ENCODE data around the gene NEURL2.
"Not testable (repeated sequence)": the region's sequence is repeated elsewhere in the genome, so short reads cannot be mapped to it uniquely, and the experiment has no call there.

NEURL2 gene

GRCh38 chr20:45897692-45898091 is 6.7 kb upstream of the NEURL2 start:
- DNase-seq, result no peak

GRCh38 chr20:45897289-45897688 is 6.3 kb upstream of the NEURL2 start:
- DNase-seq, result no peak

GRCh38 chr20:45896641-45897161 is 5.7 kb upstream of the NEURL2 start:
- DNase-seq, result no peak

GRCh38 chr20:45894797-45895196 is 3.8 kb upstream of the NEURL2 start:
- no peak for DNase-seq

GRCh38 chr20:45893831-45894230 is 2.8 kb upstream of the NEURL2 start:
- no peak for DNase-seq

DNA sequence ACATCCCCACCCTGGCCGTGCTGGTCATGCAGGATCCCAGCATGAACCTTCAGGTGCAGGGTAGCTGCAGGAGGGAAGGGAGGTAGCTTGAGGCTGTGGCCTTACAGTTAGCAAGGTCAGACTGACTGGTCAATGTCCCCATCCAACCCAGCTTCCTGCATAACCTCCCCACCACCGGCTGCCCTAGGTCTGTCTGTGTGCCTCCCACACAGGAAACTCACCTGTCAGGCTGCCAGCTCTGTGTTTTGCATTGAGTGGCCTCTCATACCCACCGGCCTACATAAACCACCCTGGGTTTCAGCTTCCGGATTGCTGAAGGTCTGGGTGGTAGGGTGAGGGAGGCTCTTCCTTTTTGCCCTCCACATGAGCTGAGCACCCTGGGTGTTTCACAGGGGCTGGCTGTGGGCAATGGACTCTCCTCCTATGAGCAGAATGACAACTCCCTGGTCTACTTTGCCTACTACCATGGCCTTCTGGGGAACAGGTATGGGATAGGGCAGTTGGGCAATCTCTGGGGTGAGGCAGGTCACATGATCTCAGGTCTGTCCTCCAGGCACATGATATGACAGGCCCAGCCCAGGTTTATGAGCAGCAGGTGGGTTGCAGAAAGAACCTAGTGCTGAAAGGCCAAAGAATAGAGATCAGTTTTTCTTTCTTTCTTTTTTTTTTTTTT is 2.0 kb upstream of the NEURL2 start:
- no peak for DNase-seq

DNA sequence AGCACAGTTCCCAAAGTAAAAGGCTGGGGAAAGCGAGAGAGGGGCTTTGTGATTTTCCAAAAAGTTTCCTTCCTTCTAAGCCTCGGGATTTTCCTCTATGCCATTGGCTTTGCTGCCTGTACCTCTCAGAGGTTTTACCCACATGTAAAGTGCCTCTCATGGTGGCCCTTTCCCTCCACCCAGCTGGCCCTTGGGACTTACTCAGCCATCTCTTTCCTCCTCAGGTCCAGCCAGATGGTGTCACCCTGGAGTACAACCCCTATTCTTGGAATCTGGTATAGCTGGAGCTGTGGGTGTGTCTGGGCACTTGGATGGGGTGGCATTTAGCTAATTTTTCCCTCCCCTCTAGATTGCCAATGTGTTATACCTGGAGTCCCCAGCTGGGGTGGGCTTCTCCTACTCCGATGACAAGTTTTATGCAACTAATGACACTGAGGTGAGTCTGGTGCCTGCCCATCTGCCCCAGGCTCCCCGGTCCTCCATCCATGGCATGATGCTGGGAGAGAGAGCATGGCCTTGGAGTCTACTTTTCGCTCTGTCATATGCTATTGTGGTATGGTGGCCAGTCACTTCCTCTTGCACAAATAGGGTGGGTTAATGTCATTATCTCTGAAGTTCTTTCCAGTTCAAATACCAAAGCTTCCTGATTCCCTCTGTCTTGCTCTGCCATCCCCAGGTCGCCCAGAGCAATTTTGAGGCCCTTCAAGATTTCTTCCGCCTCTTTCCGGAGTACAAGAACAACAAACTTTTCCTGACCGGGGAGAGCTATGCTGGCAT is 1.2 kb upstream of the NEURL2 start:
- DNase-seq, result peak; percentile 48

DNA sequence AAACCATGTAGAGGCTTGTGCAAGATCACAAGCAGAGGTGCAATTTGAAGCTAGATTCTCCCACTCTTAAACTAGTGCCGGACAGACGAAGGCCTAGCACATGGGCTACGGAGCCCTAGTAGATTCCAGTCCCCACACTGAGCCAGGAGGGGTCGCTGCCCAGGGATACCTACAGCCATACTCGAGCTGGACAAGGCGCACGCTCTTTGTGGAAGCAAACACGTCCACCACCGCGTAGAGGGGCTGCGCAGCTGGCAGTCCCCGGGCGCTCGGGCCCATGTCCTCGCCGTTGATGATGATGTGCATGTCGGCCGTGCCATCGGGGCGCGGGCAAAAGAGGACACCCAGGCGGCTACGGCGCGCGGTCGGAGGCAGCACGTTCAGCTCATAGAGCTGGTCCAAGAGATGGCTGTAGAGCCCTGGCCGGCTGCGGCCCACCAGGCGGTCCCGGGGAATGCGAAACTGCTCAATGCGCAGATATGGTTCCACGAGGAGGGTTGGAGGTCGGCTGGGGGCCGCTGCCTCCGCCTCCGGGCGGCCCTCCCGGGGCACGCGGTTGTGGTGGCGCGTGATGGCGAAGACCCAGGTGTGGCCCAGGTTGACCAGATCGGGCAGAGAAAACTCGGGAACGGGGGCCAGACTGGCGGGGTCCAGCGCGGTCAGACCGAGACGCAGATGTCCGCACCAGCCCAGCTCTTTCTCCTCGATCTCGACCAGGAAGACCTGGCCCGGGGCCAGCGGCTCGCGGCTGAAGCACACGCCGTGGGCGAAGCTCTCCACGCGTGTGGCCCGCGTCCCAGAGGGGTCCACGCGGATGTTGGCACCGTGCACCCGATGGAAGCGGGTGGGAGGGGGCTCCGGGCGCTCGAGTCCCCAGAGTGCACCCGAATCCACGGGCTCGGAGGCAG is 677 bp downstream of the NEURL2 start:
- DNase-seq, result no peak

- DNase-seq, result no peak
These were observed 2.3 kb downstream of the NEURL2 start for GRCh38 chr20:45888681-45889080.

DNA sequence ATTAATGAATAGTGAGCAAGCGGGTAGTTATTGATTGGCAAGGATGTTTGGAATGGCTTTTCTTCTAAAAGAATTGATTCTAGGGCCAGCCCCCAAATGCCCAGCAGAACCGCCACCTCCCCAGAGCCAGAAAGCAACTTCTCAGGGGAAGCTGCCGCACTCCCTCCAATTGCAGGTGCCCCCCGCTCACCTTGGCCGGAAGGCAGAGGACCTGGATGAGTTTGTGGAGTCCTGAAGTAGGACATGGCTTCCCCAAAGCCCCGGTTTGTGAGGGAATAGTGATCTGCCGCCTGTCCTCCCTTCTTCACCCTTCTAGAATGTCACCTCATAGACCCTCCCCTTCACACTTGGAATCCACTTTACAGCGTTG is 3.7 kb downstream of the NEURL2 start, which contains the start of gene SPATA25:
SPATA25 (minus strand) TSS at position 277 of the 370 bp plus-strand sequence; CDS start at position 245, 32 bp downstream.
- DNase-seq, result no peak

DNA sequence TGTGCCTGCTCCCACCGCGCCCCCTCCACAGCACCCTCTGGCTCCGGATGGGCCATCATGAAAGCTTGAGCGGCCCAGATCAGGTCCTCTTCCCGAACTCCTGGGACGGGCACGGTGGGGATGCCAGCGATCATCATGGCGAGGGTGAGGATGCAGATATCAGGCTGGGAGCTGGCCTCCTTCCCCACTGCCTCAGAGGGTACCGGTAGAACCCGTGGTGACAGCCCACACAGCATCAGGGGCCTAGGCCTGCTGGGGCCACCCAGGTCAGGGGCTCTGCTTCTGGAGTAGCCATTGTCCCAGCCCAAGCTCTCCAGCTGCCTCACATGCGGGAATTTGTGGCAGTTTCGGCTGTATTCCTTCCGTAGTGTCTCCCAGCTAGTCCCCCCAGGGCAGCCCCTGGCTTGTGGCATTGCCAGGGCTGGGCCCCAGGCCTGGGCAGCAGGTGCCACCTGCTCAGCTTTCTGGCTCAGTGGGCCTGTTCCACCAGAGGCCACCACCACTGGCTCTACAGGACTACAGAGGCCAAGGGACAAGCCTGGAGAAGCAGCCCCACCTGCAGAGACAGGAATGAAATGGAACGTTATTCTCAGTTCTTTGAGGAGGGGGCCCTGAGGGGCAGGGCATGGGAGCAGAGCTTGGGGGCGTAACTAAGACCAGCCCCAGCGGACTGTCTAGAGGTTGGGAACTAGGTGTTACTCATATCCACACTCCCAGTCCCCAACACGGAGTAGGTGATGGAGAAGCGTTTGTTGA is 4.2 kb downstream of the NEURL2 start:
- no peak for DNase-seq

DNA sequence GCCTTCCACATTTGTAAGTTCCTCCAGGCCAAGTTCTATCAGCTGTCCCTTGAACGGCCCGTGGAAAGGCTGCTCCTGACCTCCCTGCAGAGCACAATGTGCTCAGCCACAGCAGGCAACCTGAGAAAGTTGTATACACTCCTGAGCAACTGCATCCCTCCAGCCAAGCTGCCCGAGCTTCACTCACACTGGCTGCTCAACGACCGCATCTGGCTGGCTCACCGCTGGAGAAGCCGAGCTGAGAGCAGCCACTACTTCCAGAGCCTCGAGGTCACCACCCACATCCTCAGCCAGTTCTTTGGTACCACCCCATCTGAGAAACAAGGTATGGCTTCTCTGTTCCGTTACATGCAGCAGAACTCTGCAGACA is 7.9 kb downstream of the NEURL2 start:
- no peak for DNase-seq

DNA sequence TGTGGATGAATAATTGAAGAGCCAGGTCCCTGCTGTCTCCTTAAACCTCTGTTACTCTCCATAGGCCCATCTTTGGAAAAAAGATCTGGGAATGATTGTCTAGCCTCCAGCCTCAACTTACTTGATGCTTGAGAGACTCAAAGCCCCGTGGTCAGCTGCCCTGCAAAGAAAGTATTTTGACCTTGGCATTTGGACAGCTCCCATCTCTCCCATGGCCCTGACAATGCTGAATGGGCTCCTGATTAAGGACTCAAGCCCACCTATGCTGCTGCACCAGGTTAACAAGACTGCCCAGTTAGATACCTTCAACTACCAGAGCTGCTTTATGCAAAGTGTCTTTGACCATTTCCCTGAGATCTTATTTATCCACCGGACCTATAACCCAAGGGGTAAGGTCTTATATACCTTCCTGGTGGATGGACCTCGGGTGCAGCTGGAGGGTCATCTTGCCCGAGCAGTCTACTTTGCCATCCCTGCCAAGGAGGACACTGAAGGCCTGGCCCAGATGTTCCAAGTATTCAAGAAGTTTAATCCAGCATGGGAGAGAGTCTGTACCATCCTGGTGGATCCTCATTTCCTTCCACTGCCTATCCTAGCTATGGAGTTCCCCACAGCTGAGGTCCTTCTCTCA is 8.4 kb downstream of the NEURL2 start:
- no peak for DNase-seq

DNA sequence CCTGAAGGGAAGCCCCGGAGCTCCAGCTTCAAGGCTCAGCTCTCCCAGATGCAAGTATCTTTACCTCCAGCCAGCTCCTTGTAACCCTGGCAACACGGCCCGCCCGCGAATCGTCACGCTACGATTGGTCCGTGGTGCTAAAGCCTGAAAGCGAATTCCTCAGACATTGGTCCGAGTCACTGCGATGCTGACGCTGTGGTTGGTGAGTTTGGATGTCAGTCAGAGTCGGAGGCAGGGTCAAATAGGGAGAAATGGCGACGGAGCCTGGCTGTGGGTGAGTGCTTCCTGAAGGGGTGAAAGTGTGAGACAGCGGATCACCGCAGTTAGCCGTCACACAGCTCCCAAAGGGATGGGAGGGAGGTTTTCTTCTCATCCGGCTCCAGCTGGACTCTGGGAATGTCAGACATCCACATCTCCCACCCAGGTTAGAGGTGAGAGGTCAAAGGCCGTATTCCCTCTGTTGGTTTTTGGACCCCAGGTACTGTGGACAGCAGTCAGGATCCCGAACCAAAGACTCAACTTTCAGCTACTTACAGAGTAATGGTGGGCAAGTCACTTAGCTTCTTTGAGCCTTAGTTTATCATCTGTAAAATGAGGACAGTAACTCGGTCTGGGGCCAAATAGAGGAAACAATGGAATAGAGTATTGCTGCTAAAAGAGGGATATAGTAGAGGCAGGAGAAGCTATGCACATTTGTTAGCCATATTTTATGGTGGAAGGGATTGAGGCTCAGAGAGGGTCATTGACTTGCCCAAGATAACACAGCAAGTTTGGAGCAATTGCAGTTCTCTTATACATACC is 9.8 kb downstream of the NEURL2 start, which contains the start of gene ZSWIM1:
ZSWIM1 (plus strand) TSS at position 240 of the 801 bp plus-strand sequence. CDS start 1,366 bp downstream, outside the sequence.
- peak; percentile 99 for DNase-seq

DNA sequence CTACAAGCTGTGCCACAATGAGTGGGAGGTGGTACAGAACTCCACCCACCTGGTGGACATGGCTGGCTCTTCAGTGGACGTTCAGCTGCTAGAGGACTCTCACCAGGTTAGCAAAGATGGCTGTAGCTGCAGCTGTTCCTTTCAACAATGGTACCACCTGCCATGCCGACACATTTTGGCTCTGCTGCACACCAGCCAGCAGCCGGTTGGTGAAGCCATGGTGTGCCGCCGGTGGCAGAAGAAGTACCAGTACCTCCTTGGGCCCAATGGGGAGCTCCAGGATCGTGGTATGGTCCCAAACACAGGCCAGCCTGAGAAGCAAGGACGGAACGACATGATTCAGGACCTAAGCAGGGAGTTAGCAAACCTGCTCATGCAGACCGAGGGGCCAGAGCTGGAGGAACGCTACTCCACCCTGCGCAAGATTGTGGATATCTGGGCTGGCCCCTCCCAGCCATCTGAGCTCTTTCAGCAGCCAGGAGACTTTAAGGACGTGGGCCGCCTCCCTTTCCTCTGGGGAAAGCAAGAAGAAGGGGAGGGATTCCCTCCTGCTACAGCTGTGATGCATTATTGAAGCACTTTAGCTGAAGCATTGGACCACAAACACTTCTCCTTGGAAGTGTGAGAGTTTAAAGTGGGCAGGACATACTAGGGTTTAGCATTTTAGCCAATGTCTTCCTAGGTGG is 12.8 kb downstream of the NEURL2 start:
- no peak for DNase-seq

- DNase-seq, result no peak
These were observed 16.4 kb downstream of the NEURL2 start for GRCh38 chr20:45874576-45874975.

- DNase-seq, result not testable (repeated sequence)
These were observed 16.9 kb downstream of the NEURL2 start for GRCh38 chr20:45874104-45874481.

- no peak for DNase-seq
These were observed 17.5 kb downstream of the NEURL2 start for GRCh38 chr20:45873409-45874103.

DNA sequence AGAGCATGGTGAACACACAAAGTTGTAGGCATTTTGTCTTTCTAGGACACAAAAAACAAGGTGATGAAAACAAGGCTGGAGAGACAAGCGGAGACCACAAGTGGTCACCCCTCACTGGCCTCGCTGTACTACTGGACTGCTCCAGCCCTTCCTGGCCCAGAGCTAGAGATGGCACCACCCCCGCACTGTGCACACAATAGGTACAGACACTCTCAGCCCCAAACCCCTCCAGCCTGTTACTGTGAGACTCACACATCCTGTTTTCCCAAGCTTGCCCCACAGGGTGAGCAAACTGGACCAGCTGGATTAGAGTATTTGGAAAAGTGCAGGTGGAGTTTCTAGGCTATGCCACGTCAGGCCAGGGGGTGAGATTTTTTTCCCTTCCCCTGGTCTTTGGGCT is 18.4 kb downstream of the NEURL2 start:
- DNase-seq, result no peak

- DNase-seq, result no peak
These were observed 23.2 kb downstream of the NEURL2 start for GRCh38 chr20:45867819-45868176.

Measured in OCI-M1 (cell line).